Endothelial cell of umbilical vein (primary cell): Measurements from ENCODE around the gene MON1A. TPM values are rescaled to one million over a fixed set of nuclear protein-coding genes. Genes with fewer than 3 reads are reported as not detected.

Source experiments
- BruUV-seq: library from RNA; stranded (reverse); fragments of 400-500 nt; replicated peaks from 2 replicates; lab custom pipeline; 2021; lab: Mats Ljungman, UMichigan
- CTCF ChIA-PET: fragments of 300-600, 350-600 bp; sonication (Branson Sonifier 250); formaldehyde crosslinking; loops from one replicate; lab custom pipeline; 2021; ENCODE audit warnings: antibody characterized with exemption, inconsistent platforms; lab: Charles Lee
- POLR2A ChIA-PET: fragments of 300-600, 350-600 bp; sonication (Branson Sonifier 250); formaldehyde crosslinking; loops from one replicate; lab custom pipeline; 2021; ENCODE audit warnings: antibody characterized with exemption, inconsistent platforms; lab: Charles Lee
- DNase-seq: peaks from one replicate; pipeline ENCODE4 v3.0.0-alpha.2; 2011; ENCODE audit warnings: low read depth, low spot score
- FAIRE-seq: peaks from 2 replicates; lab custom pipeline; 2011; peaks lifted over from hg19 to GRCh38; lab: Jason Lieb, UNC
- H2AFZ ChIP-seq: 2 replicates; pipeline ENCODE4 v1.6.0; 2012; ENCODE audit warnings: low read depth, low read length, control low read depth, inconsistent platforms
- H3K27ac ChIP-seq: 2 replicates; pipeline ENCODE4 v1.5.1; 2011; ENCODE audit warnings: low read depth, mild to moderate bottlenecking, control low read depth, low read length, moderate library complexity; ENCODE audit not compliant: insufficient read depth
- H3K27me3 ChIP-seq, 2 experiments: 2 replicates each; pipeline versions ENCODE4 v1.6.0 to v1.6.1; 2011; ENCODE audit warnings: low read length in 2 of 2, mixed read lengths in 1 of 2; ENCODE audit not compliant: control insufficient read depth in 2 of 2, insufficient read depth in 2 of 2
- H3K36me3 ChIP-seq, 2 experiments: 2 replicates in 1 of 2; 3 replicates in 1 of 2; pipeline ENCODE4 v1.5.1; 2011; ENCODE audit warnings: low read length in 2 of 2, mild to moderate bottlenecking in 1 of 2, moderate library complexity in 1 of 2; ENCODE audit not compliant: control insufficient read depth in 2 of 2, insufficient read depth in 2 of 2; ENCODE audit errors: extremely low read depth in 1 of 2
- H3K4me1 ChIP-seq: 3 replicates; pipeline ENCODE4 v1.5.1; 2011; ENCODE audit warnings: mild to moderate bottlenecking, low read length; ENCODE audit not compliant: control insufficient read depth, insufficient read depth; ENCODE audit errors: extremely low read depth
- H3K4me2 ChIP-seq: 2 replicates; pipeline ENCODE4 v1.6.1; 2011; ENCODE audit warnings: low read length, control low read depth, mixed read lengths; ENCODE audit not compliant: insufficient read depth
- H3K4me3 ChIP-seq, 3 experiments: fragments of 200-600 bp in 1 of 3; sonication (generic), shearing (Covaris generic) in 1 of 3; replicated peaks in 1 of 3; 2 replicates each; pipeline ENCODE4 v1.5.1; 2011 to 2016; ENCODE audit warnings: control low read depth in 3 of 3, low read length in 3 of 3, mild to moderate bottlenecking in 2 of 3, inconsistent platforms in 1 of 3, low read depth in 1 of 3, moderate library complexity in 1 of 3; ENCODE audit not compliant: insufficient read depth in 1 of 3
- H3K79me2 ChIP-seq: 2 replicates; pipeline ENCODE4 v1.6.0; 2012; ENCODE audit warnings: low read length, inconsistent platforms; ENCODE audit not compliant: control insufficient read depth, insufficient read depth
- H3K9ac ChIP-seq: replicated peaks from 2 replicates; pipeline ENCODE3; 2011; ENCODE audit warnings: low read length, control low read depth; ENCODE audit not compliant: insufficient read depth; ENCODE audit errors: extremely low read depth
- H3K9me1 ChIP-seq: replicated peaks from 3 replicates; pipeline ENCODE4 v1.6.0; 2011; ENCODE audit warnings: mild to moderate bottlenecking, low read length; ENCODE audit not compliant: control insufficient read depth, insufficient read depth; ENCODE audit errors: extremely low read depth
- H3K9me3 ChIP-seq: replicated peaks from 2 replicates; pipeline ENCODE4 v1.5.1; 2012; ENCODE audit warnings: low read length, inconsistent platforms; ENCODE audit not compliant: control insufficient read depth, insufficient read depth
- H4K20me1 ChIP-seq: replicated peaks from 2 replicates; pipeline ENCODE3; 2011; ENCODE audit warnings: mild to moderate bottlenecking, low read length; ENCODE audit not compliant: control insufficient read depth, insufficient read depth; ENCODE audit errors: extremely low read depth
- EZH2 ChIP-seq: IDR thresholded peaks from 2 replicates; pipeline ENCODE4 v1.6.1; 2012; ENCODE audit warnings: borderline replicate concordance, low read depth, mild to moderate bottlenecking, moderate library complexity, low read length, inconsistent platforms; ENCODE audit not compliant: severe bottlenecking
- FOS ChIP-seq: IDR thresholded peaks from 2 replicates; pipeline ENCODE4 v1.6.1; 2011; ENCODE audit warnings: mild to moderate bottlenecking, low read length, moderate library complexity, borderline replicate concordance; ENCODE audit not compliant: insufficient read depth
- GATA2 ChIP-seq: IDR thresholded peaks from 2 replicates; pipeline ENCODE4 v1.7.0; 2011; ENCODE audit warnings: low read depth, mild to moderate bottlenecking, moderate library complexity, mixed read lengths, low read length; ENCODE audit not compliant: insufficient read length, insufficient read depth
- JUN ChIP-seq: IDR thresholded peaks from 2 replicates; pipeline ENCODE4 v1.6.1; 2011; ENCODE audit warnings: borderline replicate concordance, low read depth; ENCODE audit not compliant: insufficient read length, insufficient read depth
- MYC ChIP-seq: IDR thresholded peaks from one replicate; pipeline ENCODE4 v1.6.1; 2011; ENCODE audit warnings: mild to moderate bottlenecking, low read depth, low read length
- POLR2A ChIP-seq: IDR thresholded peaks from 2 replicates; pipeline ENCODE4 v1.6.1; 2012; ENCODE audit warnings: low read depth, mild to moderate bottlenecking, control low read depth, low read length
- POLR2AphosphoS5 ChIP-seq: IDR thresholded peaks from 2 replicates; pipeline ENCODE4 v1.6.1; 2012; ENCODE audit warnings: low read depth, mild to moderate bottlenecking, control low read depth, low read length, moderate library complexity; ENCODE audit not compliant: insufficient read depth
- dilution Hi-C: fragments of 300-500 bp; cut with MboI; formaldehyde crosslinking; loops from one replicate; pipeline ENCODE4 v1.15.0; 2019; ENCODE audit warnings: low sequenced_read_pairs; ENCODE audit not compliant: extremely low pct_ligation_motif_present
- intact Hi-C: fragments of 100-400 bp; cut with micrococcal nuclease; formaldehyde crosslinking; loops from one replicate; pipeline ENCODE4 v1.10.0; 2022
- polyA plus RNA-seq, 4 experiments: library from polyadenylated mRNA; depleted of rRNA in 3 of 4; stranded (reverse) in 3 of 4; unstranded in 1 of 4; fragments of >200 nt; gene quantifications; 2 replicates each; pipeline versions ENCODE4 v1.2.1 to v1.2.3, GENCODE V29; 2011 to 2012; ENCODE audit warnings: missing spikeins in 1 of 4
- total RNA-seq: library from RNA; stranded (reverse); gene quantifications from 2 replicates; pipeline ENCODE4 v1.2.3, GENCODE V29; 2021
- TF ChIP-seq, protein P1 (sequence below): IDR thresholded peaks from 2 replicates; pipeline ENCODE4 v1.6.1; 2011; ENCODE audit not compliant: insufficient read depth, insufficient read length
- TF ChIP-seq, protein P2 (sequence below), 2 donors: IDR thresholded peaks; 1 replicate in 1 of 2; 2 replicates in 1 of 2; pipeline ENCODE4 v1.5.1; 2011; ENCODE audit warnings: low read length in 2 of 2, mild to moderate bottlenecking in 2 of 2, moderate library complexity in 2 of 2, control low read depth in 1 of 2, inconsistent platforms in 1 of 2, low read depth in 1 of 2; ENCODE audit not compliant: insufficient read depth in 1 of 2; ENCODE audit errors: extremely low read depth in 1 of 2

The MON1A gene
- total and polyA plus RNA-seq, 2 donors (not counting 3 experiments of a cell fraction or from before 2014, with no cell fraction given) = 17.5 to 31.1 TPM

DNA sequence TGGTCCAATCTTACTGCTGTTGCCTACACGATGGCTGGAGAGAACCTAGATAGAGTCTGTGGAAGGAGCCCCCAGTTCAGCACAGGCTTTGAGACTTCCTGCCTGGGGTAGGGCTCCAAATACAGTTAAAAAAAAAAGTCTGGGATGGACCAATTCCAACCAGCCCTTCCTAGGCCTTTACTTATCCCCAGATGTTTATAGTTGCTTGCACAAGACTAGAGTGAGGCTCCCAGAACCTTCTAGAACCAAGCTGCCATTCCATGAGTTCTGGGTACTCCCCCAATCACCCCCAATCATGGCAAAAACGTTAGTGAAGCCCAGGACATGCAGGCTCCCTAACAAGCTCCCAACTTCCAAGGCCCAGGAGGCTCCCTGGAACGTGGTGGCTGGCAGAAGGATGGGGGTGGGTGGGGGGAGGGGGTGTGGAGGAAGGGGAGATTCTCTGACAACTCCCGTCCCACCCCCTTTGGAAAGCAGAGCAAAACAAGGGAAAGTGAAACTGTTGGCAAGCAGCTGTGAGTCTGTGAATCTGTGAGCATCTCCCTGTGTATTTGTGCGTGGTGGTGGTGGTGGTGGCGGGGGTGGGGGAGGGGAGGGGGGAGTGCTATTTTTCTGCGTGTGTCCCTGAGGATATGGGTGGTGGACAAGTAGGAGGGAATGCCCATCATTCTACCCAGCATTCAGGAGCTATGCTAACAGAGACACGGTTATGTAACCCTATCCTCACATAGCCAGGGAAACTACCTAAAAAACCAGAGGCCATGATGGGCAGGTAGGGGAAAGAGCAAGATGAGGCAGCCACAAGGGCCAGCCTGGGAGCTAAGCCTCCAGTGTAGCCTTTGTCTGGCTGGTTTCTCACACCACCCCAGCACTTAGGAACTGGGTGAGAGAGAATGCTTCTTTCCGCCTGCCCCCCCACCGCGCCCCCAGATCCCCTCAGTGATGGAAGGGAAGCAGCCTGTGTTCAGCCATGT is 28.0 kb downstream of the MON1A start:
- FAIRE-seq = no peak
- no peak overlapping the region for H3K27ac ChIP-seq
- intact Hi-C loops = no loop called here

More for the DNA sequence above, 28.0 kb downstream of the MON1A start:
- no TSS peak for BruUV-seq
- Histone ChIP-seq H3K79me2 (no peaks in the 10 kb centered on the region), H4K20me1 (no peaks in the 10 kb centered on the region), H2AFZ (no peak overlapping the region), H3K9ac (no peak overlapping the region), H3K9me1 (no peaks in the 10 kb centered on the region), H3K4me3 (no peak overlapping the region), H3K9me3 (no peaks in the 10 kb centered on the region), H3K4me1 (peaks cover 14% of the 10 kb centered on the region), H3K36me3 (no peaks in the 10 kb centered on the region), H3K27me3 (no peaks in the 10 kb centered on the region), H3K4me2 (no peak overlapping the region)
- CTCF ChIA-PET = interaction anchor here (0.8 to 5.5 kb wide), 3 partner anchors 9 to 99 kb away, joined by 3 to 65 read pairs (median 27); partner anchors contain the start of gene INKA1
- TF ChIP-seq JUN = no peak
- no peak for TF ChIP-seq GATA2
- TF ChIP-seq, protein P1, sequence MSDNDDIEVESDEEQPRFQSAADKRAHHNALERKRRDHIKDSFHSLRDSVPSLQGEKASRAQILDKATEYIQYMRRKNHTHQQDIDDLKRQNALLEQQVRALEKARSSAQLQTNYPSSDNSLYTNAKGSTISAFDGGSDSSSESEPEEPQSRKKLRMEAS = no peak
- TF ChIP-seq MYC = no peak
- TF ChIP-seq FOS = no peak
- TF ChIP-seq, protein P2, sequence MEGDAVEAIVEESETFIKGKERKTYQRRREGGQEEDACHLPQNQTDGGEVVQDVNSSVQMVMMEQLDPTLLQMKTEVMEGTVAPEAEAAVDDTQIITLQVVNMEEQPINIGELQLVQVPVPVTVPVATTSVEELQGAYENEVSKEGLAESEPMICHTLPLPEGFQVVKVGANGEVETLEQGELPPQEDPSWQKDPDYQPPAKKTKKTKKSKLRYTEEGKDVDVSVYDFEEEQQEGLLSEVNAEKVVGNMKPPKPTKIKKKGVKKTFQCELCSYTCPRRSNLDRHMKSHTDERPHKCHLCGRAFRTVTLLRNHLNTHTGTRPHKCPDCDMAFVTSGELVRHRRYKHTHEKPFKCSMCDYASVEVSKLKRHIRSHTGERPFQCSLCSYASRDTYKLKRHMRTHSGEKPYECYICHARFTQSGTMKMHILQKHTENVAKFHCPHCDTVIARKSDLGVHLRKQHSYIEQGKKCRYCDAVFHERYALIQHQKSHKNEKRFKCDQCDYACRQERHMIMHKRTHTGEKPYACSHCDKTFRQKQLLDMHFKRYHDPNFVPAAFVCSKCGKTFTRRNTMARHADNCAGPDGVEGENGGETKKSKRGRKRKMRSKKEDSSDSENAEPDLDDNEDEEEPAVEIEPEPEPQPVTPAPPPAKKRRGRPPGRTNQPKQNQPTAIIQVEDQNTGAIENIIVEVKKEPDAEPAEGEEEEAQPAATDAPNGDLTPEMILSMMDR (IDR thresholded peaks at IDR 0.05; ENCODE audit: extremely low read depth in 1 of 2, insufficient read depth in 1 of 2, low read depth in 1 of 2, low read length in 2 of 2) = no peak
- no peak for TF ChIP-seq POLR2A
- no peak for TF ChIP-seq EZH2
- no peak for TF ChIP-seq POLR2AphosphoS5
- DNase-seq = no peak
- dilution Hi-C loops = no loop called here
- POLR2A ChIA-PET = no interaction called here
